ENCODE measurements around the gene NAA38. TPM values are rescaled to one million over a fixed set of nuclear protein-coding genes. Genes with fewer than 3 reads are reported as not detected.

NAA38 gene
- polyA plus RNA-seq, 3 donors: 64.5 to 134 (median 104) TPM

- peak in 9 of 11 donors; percentile 81 to 95 (median 91) for DNase-seq (ENCODE audit: extremely low read depth in 1 of 11, low read depth in 9 of 11, low spot score in 4 of 11)
These were observed 20.6 kb downstream of the NAA38 start for GRCh38 chr17:7836596-7837407.

GRCh38 chr17:7835814-7836595 is 21.4 kb downstream of the NAA38 start:
- DNase-seq (ENCODE audit: extremely low read depth in 1 of 11, low read depth in 9 of 11, low spot score in 4 of 11): peak in 2 of 11 donors; percentile 51 to 62

- DNase-seq (ENCODE audit: extremely low read depth in 1 of 11, low read depth in 9 of 11, low spot score in 4 of 11): peak; percentile 97 to 99 (median 98)
These were observed 22.2 kb downstream of the NAA38 start for GRCh38 chr17:7834957-7835813.

GRCh38 chr17:7834542-7834956 is 22.8 kb downstream of the NAA38 start:
- DNase-seq (ENCODE audit: extremely low read depth in 1 of 11, low read depth in 9 of 11, low spot score in 4 of 11): peak in 1 of 11 donors; percentile 22

- DNase-seq (ENCODE audit: extremely low read depth in 1 of 11, low read depth in 9 of 11, low spot score in 4 of 11): peak in 7 of 11 donors; percentile 84 to 93 (median 88)
These were observed 23.4 kb downstream of the NAA38 start, which contains the start of gene KDM6B for GRCh38 chr17:7833795-7834541. Gene KDM6B (plus strand): TSS chr17:7834217. CDS start chr17:7845555, 11,338 bp downstream.

- no peak for DNase-seq (ENCODE audit: extremely low read depth in 1 of 11, low read depth in 9 of 11, low spot score in 4 of 11)
These were observed 24.2 kb downstream of the NAA38 start for GRCh38 chr17:7833011-7833794.

GRCh38 chr17:7832431-7832830 is 24.9 kb downstream of the NAA38 start:
- no peak for DNase-seq (ENCODE audit: extremely low read depth in 1 of 11, low read depth in 9 of 11, low spot score in 4 of 11)

GRCh38 chr17:7831233-7831632 is 26.1 kb downstream of the NAA38 start:
- DNase-seq (ENCODE audit: extremely low read depth in 1 of 11, low read depth in 9 of 11, low spot score in 4 of 11): no peak

GRCh38 chr17:7830616-7831015 is 26.7 kb downstream of the NAA38 start:
- DNase-seq (ENCODE audit: extremely low read depth in 1 of 11, low read depth in 9 of 11, low spot score in 4 of 11): no peak

GRCh38 chr17:7825206-7825990 is 32.0 kb downstream of the NAA38 start:
- DNase-seq (ENCODE audit: extremely low read depth in 1 of 11, low read depth in 9 of 11, low spot score in 4 of 11): no peak

- DNase-seq (ENCODE audit: extremely low read depth in 1 of 11, low read depth in 9 of 11, low spot score in 4 of 11): no peak
These were observed 33.1 kb downstream of the NAA38 start for GRCh38 chr17:7824021-7824924.

- no peak for DNase-seq (ENCODE audit: extremely low read depth in 1 of 11, low read depth in 9 of 11, low spot score in 4 of 11)
These were observed 33.8 kb downstream of the NAA38 start for GRCh38 chr17:7823581-7824001.

- no peak for DNase-seq (ENCODE audit: extremely low read depth in 1 of 11, low read depth in 9 of 11, low spot score in 4 of 11)
These were observed 35.2 kb downstream of the NAA38 start for GRCh38 chr17:7822126-7822525.

- no peak for DNase-seq (ENCODE audit: extremely low read depth in 1 of 11, low read depth in 9 of 11, low spot score in 4 of 11)
These were observed 37.1 kb downstream of the NAA38 start for GRCh38 chr17:7820231-7820630.

- no peak for DNase-seq (ENCODE audit: extremely low read depth in 1 of 11, low read depth in 9 of 11, low spot score in 4 of 11)
These were observed 38.4 kb downstream of the NAA38 start for GRCh38 chr17:7818746-7819645.
